Neural cell (in vitro differentiated cells): ENCODE data around the gene YTHDC2.

ENCODE experiments used
- EP300 ChIP-seq: fragments of 450-650 bp; conservative IDR thresholded peaks from 2 replicates; pipeline ENCODE4 v1.6.1; 2014; ENCODE audit warnings: antibody characterized with exemption, mild to moderate bottlenecking, moderate library complexity; ENCODE audit not compliant: poor library complexity, severe bottlenecking
- EZH2 ChIP-seq: fragments of 200-600, 300-800 bp; shearing (Covaris generic), sonication (generic); IDR thresholded peaks from 2 replicates; pipeline ENCODE4 v1.6.1; 2014; ENCODE audit warnings: antibody characterized with exemption, low read length, borderline replicate concordance, mild to moderate bottlenecking; ENCODE audit not compliant: insufficient read depth, poor library complexity, severe bottlenecking
- POLR2AphosphoS5 ChIP-seq: IDR thresholded peaks from 2 replicates; pipeline ENCODE4 v1.6.1; 2012
- RAD21 ChIP-seq: fragments of 450-650 bp; conservative IDR thresholded peaks from 2 replicates; pipeline ENCODE4 v1.6.1; 2014; ENCODE audit warnings: antibody characterized with exemption, mild to moderate bottlenecking, moderate library complexity
- SMC3 ChIP-seq: fragments of 450-650 bp; conservative IDR thresholded peaks from 2 replicates; pipeline ENCODE4 v1.6.1; 2014; ENCODE audit warnings: antibody characterized with exemption, mild to moderate bottlenecking, moderate library complexity; ENCODE audit not compliant: poor library complexity
- TAF1 ChIP-seq: IDR thresholded peaks from 2 replicates; pipeline ENCODE4 v1.6.1; 2012; ENCODE audit warnings: low read depth
- TF ChIP-seq, protein P1 (sequence below): fragments of 450-650 bp; IDR thresholded peaks from 2 replicates; pipeline ENCODE4 v1.5.1; 2014; ENCODE audit warnings: antibody characterized with exemption, mild to moderate bottlenecking, moderate library complexity; ENCODE audit not compliant: poor library complexity, severe bottlenecking
- TF ChIP-seq, protein P2 (sequence below): IDR thresholded peaks from 2 replicates; pipeline ENCODE4 v1.6.1; 2012; ENCODE audit warnings: borderline replicate concordance

DNA sequence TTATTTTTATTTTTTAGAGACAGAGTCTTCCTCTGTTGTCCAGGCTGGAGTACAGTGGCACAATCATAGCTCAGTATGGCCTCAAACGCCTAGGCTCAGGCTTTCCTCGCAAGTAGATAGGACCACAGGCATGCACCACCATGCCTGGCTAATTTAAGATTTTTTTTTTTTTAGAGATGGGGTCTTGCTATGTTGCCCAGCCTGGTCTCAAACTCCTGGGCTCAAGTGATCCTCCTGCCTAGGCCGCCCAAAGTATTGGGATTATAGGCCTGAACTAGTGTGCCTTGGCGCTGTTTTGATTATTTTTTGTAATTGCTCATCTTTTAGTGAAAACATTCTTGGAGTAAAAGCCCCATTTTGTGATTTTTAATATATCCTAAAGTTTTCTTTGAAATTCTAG lies 5.4 kb downstream of the YTHDC2 start:
- TF ChIP-seq POLR2AphosphoS5 (no peak), EZH2 (no peak), TAF1 (no peak), RAD21 (no peak), EP300 (no peak), SMC3 (no peak)
- TF ChIP-seq, protein P1, sequence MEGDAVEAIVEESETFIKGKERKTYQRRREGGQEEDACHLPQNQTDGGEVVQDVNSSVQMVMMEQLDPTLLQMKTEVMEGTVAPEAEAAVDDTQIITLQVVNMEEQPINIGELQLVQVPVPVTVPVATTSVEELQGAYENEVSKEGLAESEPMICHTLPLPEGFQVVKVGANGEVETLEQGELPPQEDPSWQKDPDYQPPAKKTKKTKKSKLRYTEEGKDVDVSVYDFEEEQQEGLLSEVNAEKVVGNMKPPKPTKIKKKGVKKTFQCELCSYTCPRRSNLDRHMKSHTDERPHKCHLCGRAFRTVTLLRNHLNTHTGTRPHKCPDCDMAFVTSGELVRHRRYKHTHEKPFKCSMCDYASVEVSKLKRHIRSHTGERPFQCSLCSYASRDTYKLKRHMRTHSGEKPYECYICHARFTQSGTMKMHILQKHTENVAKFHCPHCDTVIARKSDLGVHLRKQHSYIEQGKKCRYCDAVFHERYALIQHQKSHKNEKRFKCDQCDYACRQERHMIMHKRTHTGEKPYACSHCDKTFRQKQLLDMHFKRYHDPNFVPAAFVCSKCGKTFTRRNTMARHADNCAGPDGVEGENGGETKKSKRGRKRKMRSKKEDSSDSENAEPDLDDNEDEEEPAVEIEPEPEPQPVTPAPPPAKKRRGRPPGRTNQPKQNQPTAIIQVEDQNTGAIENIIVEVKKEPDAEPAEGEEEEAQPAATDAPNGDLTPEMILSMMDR: no peak
- TF ChIP-seq, protein P2, sequence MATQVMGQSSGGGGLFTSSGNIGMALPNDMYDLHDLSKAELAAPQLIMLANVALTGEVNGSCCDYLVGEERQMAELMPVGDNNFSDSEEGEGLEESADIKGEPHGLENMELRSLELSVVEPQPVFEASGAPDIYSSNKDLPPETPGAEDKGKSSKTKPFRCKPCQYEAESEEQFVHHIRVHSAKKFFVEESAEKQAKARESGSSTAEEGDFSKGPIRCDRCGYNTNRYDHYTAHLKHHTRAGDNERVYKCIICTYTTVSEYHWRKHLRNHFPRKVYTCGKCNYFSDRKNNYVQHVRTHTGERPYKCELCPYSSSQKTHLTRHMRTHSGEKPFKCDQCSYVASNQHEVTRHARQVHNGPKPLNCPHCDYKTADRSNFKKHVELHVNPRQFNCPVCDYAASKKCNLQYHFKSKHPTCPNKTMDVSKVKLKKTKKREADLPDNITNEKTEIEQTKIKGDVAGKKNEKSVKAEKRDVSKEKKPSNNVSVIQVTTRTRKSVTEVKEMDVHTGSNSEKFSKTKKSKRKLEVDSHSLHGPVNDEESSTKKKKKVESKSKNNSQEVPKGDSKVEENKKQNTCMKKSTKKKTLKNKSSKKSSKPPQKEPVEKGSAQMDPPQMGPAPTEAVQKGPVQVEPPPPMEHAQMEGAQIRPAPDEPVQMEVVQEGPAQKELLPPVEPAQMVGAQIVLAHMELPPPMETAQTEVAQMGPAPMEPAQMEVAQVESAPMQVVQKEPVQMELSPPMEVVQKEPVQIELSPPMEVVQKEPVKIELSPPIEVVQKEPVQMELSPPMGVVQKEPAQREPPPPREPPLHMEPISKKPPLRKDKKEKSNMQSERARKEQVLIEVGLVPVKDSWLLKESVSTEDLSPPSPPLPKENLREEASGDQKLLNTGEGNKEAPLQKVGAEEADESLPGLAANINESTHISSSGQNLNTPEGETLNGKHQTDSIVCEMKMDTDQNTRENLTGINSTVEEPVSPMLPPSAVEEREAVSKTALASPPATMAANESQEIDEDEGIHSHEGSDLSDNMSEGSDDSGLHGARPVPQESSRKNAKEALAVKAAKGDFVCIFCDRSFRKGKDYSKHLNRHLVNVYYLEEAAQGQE: no peak
